DND-41 (cell line): ENCODE results near the gene PCYOX1L.

Experiments
- ATAC-seq: fragments of 200-7000 bp; cut with Tn5 transposase; 3 replicates; pipeline ENCODE4 v1.9.1; 2021; ENCODE audit warnings: low read depth; ENCODE audit not compliant: insufficient read depth
- DNase-seq: peaks from one replicate; pipeline ENCODE4 v3.0.0-alpha.2; 2020
- H2AFZ ChIP-seq: 2 replicates; pipeline ENCODE4 v1.6.0; 2012; ENCODE audit warnings: low read depth, low read length
- H3K27ac ChIP-seq: 2 replicates; pipeline ENCODE4 v1.5.1; 2012; ENCODE audit warnings: low read length, inconsistent platforms
- H3K27me3 ChIP-seq: fragments of 200-600 bp; sonication (generic); 2 replicates; pipeline ENCODE4 v1.6.0; 2012; ENCODE audit warnings: low read length, mild to moderate bottlenecking, inconsistent platforms; ENCODE audit not compliant: insufficient read depth, poor library complexity
- H3K36me3 ChIP-seq: 2 replicates; pipeline ENCODE4 v1.5.1; 2012; ENCODE audit warnings: low read length, inconsistent platforms; ENCODE audit not compliant: insufficient read depth
- H3K4me1 ChIP-seq: 2 replicates; pipeline ENCODE4 v1.5.1; 2012; ENCODE audit warnings: mild to moderate bottlenecking, low read length; ENCODE audit not compliant: insufficient read depth
- H3K4me2 ChIP-seq: 2 replicates; pipeline ENCODE4 v1.6.0; 2012; ENCODE audit warnings: mild to moderate bottlenecking, moderate library complexity, low read length, inconsistent platforms; ENCODE audit not compliant: insufficient read depth
- H3K4me3 ChIP-seq, 2 experiments: fragments of 200-600 bp in 1 of 2; shearing (Covaris generic) in 1 of 2; 2 replicates each; pipeline ENCODE4 v1.5.1; 2012 to 2016; ENCODE audit warnings: inconsistent platforms in 2 of 2, low read length in 2 of 2, mild to moderate bottlenecking in 2 of 2, low read depth in 1 of 2, moderate library complexity in 1 of 2
- H3K79me2 ChIP-seq: 2 replicates; pipeline ENCODE4 v1.6.0; 2012; ENCODE audit warnings: low read length, inconsistent platforms; ENCODE audit not compliant: insufficient read depth
- H3K9ac ChIP-seq: 2 replicates; pipeline ENCODE4 v1.6.0; 2012; ENCODE audit warnings: low read depth, mild to moderate bottlenecking, inconsistent platforms, low read length, moderate library complexity
- H3K9me3 ChIP-seq: 2 replicates; pipeline ENCODE4 v1.5.1; 2012; ENCODE audit warnings: low read length, moderate library complexity, mild to moderate bottlenecking, inconsistent platforms; ENCODE audit not compliant: insufficient read depth, severe bottlenecking
- H4K20me1 ChIP-seq: 2 replicates; pipeline ENCODE4 v1.6.0; 2012; ENCODE audit warnings: low read length; ENCODE audit not compliant: insufficient read depth
- EZH2 ChIP-seq: IDR thresholded peaks from 3 replicates; pipeline ENCODE4 v1.6.1; 2012; ENCODE audit warnings: borderline replicate concordance, low read depth, mild to moderate bottlenecking, moderate library complexity, low read length, inconsistent platforms; ENCODE audit not compliant: severe bottlenecking
- TF ChIP-seq, protein P1 (sequence below): IDR thresholded peaks from 2 replicates; pipeline ENCODE4 v1.5.1; 2012; ENCODE audit warnings: borderline replicate concordance, low read length, moderate library complexity, mild to moderate bottlenecking; ENCODE audit not compliant: poor library complexity, severe bottlenecking; ENCODE audit errors: extremely low read depth

Gene PCYOX1L

DNA sequence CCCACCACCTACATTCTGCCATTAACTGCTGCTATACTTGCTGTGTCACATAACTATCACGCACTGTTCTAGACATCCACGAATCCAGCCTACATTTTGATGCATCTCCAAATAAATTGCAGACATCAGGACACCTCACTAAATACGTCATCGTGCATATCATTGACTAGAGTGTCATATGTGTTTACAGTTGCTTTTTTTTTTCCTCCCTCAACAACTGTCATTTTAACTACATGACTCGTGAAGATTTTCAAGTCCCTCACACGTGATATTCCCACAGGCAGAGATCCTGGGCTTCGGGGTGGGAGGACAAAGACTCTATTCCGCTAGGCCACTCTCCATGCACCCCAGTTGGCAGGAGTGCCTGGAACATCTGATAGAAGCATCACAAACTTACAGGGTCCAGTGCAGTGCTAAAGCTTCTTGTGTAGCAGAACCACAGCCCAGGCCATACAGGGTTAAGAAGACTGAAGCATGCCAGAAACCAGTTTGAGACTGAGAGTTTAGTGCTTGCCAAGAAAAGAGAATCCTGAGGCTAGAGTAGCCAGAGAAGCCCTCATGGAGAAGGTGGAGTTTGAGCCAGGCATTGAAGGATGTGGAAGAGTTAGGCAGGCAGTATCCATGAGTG, 1.1 kb downstream of the PCYOX1L start:
- no peaks in the 10 kb centered on the region for H3K9me3 ChIP-seq
- H3K4me1 ChIP-seq: peaks cover 36% of the 10 kb centered on the region
- DNase-seq (no peak), ATAC-seq (no peak)
- H4K20me1 ChIP-seq: no peaks in the 10 kb centered on the region
- H3K27me3 ChIP-seq: no peaks in the 10 kb centered on the region
- peak overlapping the region; percentile 84 for H3K4me2 ChIP-seq
- no peaks in the 10 kb centered on the region for H3K36me3 ChIP-seq
- H2AFZ ChIP-seq: no peak overlapping the region
- H3K79me2 ChIP-seq: peaks cover 8% of the 10 kb centered on the region
- TF ChIP-seq, protein P1, sequence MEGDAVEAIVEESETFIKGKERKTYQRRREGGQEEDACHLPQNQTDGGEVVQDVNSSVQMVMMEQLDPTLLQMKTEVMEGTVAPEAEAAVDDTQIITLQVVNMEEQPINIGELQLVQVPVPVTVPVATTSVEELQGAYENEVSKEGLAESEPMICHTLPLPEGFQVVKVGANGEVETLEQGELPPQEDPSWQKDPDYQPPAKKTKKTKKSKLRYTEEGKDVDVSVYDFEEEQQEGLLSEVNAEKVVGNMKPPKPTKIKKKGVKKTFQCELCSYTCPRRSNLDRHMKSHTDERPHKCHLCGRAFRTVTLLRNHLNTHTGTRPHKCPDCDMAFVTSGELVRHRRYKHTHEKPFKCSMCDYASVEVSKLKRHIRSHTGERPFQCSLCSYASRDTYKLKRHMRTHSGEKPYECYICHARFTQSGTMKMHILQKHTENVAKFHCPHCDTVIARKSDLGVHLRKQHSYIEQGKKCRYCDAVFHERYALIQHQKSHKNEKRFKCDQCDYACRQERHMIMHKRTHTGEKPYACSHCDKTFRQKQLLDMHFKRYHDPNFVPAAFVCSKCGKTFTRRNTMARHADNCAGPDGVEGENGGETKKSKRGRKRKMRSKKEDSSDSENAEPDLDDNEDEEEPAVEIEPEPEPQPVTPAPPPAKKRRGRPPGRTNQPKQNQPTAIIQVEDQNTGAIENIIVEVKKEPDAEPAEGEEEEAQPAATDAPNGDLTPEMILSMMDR: no peak
- peak overlapping the region; percentile 85 for H3K9ac ChIP-seq
- H3K4me3 ChIP-seq: peak overlapping the region; percentile 75 to 92; a peak in 3 of 4 replicates
- peak overlapping the region; percentile 64; the same call in 1 of the 2 replicates for H3K27ac ChIP-seq

DNA sequence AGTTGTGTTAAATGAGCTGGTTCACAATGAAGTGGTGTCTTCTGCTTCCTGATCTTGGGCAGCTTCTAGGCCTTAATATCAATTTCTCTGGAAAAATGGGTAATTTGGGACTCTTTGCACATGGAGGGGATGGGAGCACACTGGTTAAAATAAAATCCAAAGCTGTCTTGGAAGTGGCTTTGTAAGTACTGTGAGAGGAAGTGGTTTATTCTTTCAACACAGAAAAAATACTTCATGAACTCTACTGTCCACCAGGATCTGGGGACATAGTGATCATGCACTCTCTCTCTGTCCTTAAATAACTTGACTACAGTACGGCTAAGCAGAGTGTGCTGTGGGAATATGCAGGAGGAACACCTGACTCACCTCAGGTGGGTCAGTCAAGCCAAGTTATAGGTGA, 2.4 kb downstream of the PCYOX1L start:
- Histone ChIP-seq H3K9me3 (no peaks in the 10 kb centered on the region), H4K20me1 (no peaks in the 10 kb centered on the region), H3K79me2 (peaks cover 8% of the 10 kb centered on the region), H3K4me3 (no peak overlapping the region), H3K27me3 (no peaks in the 10 kb centered on the region), H3K4me2 (no peak overlapping the region), H3K9ac (no peak overlapping the region), H2AFZ (no peak overlapping the region), H3K27ac (no peak overlapping the region), H3K36me3 (no peaks in the 10 kb centered on the region), H3K4me1 (peaks cover 36% of the 10 kb centered on the region)
- DNase-seq (no peak), ATAC-seq (no peak)
- TF ChIP-seq EZH2: no peak
- TF ChIP-seq, protein P1: no peak

DNA sequence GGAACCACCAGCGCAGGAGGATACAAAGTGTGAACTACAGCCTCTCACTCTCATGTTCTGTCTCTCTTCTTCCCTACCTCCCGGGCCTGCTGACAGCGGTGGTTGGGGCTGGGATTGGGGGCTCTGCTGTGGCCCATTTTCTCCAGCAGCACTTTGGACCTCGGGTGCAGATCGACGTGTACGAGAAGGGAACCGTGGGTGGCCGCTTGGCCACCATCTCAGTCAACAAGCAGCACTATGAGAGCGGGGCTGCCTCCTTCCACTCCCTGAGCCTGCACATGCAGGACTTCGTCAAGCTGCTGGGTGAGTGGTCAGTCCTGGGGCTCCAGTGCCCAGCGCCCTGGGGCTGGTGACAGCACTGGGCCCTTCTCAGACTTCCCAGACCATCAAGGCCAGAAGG, 4.7 kb downstream of the PCYOX1L start:
- Histone ChIP-seq H2AFZ (no peak overlapping the region), H3K27ac (no peak overlapping the region), H3K9ac (no peak overlapping the region), H3K4me2 (no peak overlapping the region), H3K36me3 (no peaks in the 10 kb centered on the region), H4K20me1 (no peaks in the 10 kb centered on the region; the same call in 1 of the 2 replicates), H3K79me2 (peaks cover 8% of the 10 kb centered on the region), H3K9me3 (no peaks in the 10 kb centered on the region), H3K27me3 (no peaks in the 10 kb centered on the region), H3K4me3 (no peak overlapping the region), H3K4me1 (peaks cover 22% of the 10 kb centered on the region)
- no peak for DNase-seq
- TF ChIP-seq, protein P1: no peak
- TF ChIP-seq EZH2: no peak
- ATAC-seq: no peak

DNA sequence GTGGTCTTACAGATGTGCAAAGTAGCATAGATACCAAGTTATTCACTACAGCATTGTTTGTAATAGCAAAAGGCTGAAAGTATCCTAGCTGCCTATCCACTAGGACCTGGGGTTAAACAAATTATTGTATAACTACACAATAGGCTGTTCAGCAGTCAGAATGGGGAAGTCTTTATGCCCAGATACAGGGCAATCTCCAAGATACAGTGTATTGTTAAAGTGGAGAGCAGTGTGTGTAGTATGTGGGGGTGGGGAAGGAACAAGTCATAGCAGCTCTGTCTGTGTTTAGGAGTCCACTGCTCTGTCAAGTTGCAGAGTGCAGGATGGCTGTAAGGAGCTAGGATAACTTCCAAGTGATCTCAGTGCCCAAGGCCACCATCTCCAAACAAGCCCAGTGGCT, 5.5 kb downstream of the PCYOX1L start:
- peaks cover 19% of the 10 kb centered on the region for H3K4me1 ChIP-seq
- peaks cover 8% of the 10 kb centered on the region for H3K79me2 ChIP-seq
- no peak overlapping the region for H3K9ac ChIP-seq
- TF ChIP-seq, protein P1: no peak
- no peak for TF ChIP-seq EZH2
- no peak overlapping the region for H3K27ac ChIP-seq
- DNase-seq: no peak
- H4K20me1 ChIP-seq: no peaks in the 10 kb centered on the region; the same call in 1 of the 2 replicates
- H3K27me3 ChIP-seq: no peaks in the 10 kb centered on the region
- no peak overlapping the region for H3K4me2 ChIP-seq
- no peaks in the 10 kb centered on the region for H3K9me3 ChIP-seq
- no peak overlapping the region for H3K4me3 ChIP-seq
- no peak for ATAC-seq
- no peak overlapping the region for H2AFZ ChIP-seq
- no peaks in the 10 kb centered on the region for H3K36me3 ChIP-seq
